PC-9 (cell line): ENCODE data around the gene GRAMD1C. TPM values are rescaled to one million over a fixed set of nuclear protein-coding genes. Genes with fewer than 3 reads are reported as not detected.

Experiments
- BruUV-seq: library from RNA; stranded (reverse); fragments of 400-500 nt; replicated peaks from 2 replicates; lab custom pipeline; 2021; lab: Mats Ljungman, UMichigan
- CTCF ChIA-PET: fragments of 300-600 bp; sonication (Branson Sonifier 250); formaldehyde crosslinking; loops from one replicate; lab custom pipeline; 2022; ENCODE audit warnings: antibody characterized with exemption; lab: Charles Lee
- POLR2A ChIA-PET: fragments of 300-600 bp; sonication (Branson Sonifier 250); formaldehyde crosslinking; loops from one replicate; lab custom pipeline; 2022; ENCODE audit warnings: antibody characterized with exemption; ENCODE audit not compliant: unreplicated experiment; lab: Charles Lee
- DNase-seq, 2 experiments: peaks; one replicate each; pipeline versions ENCODE4 v3.0.0 to v3.0.0-alpha.2; 2015 to 2022; ENCODE audit warnings: mixed read lengths in 1 of 2
- H2AFZ ChIP-seq: fragments of 200-600 bp; sonication (generic); 2 replicates; pipeline ENCODE4 v1.8.1; 2017; ENCODE audit warnings: antibody characterized with exemption
- H3F3A ChIP-seq: fragments of 200-600 bp; sonication (generic); 2 replicates; pipeline ENCODE4 v1.8.1; 2017; ENCODE audit warnings: antibody characterized with exemption, mild to moderate bottlenecking, low read depth; ENCODE audit not compliant: insufficient read depth
- H3K27ac ChIP-seq: fragments of 200-600 bp; sonication (generic); 2 replicates; pipeline ENCODE4 v1.6.1; 2016; ENCODE audit warnings: mixed run types
- H3K27me3 ChIP-seq: fragments of 200-600 bp; sonication (generic); 2 replicates; pipeline ENCODE4 v1.6.1; 2016; ENCODE audit warnings: low read depth, mixed run types; ENCODE audit not compliant: insufficient read depth
- H3K36me3 ChIP-seq: fragments of 200-600 bp; sonication (generic); 2 replicates; pipeline ENCODE4 v1.6.1; 2016; ENCODE audit warnings: low read depth, mixed run types
- H3K4me1 ChIP-seq: fragments of 200-600 bp; sonication (generic); replicated peaks from 2 replicates; pipeline ENCODE4 v1.6.1; 2016; ENCODE audit warnings: mixed run types; ENCODE audit not compliant: insufficient read depth
- H3K4me2 ChIP-seq: fragments of 200-600 bp; sonication (generic); 2 replicates; pipeline ENCODE4 v1.6.1; 2017; ENCODE audit warnings: mixed run types
- H3K4me3 ChIP-seq: fragments of 200-600 bp; sonication (generic); 2 replicates; pipeline ENCODE4 v1.6.1; 2016; ENCODE audit warnings: mixed run types
- H3K79me2 ChIP-seq: fragments of 200-600 bp; sonication (generic); 2 replicates; pipeline ENCODE4 v1.6.1; 2017; ENCODE audit warnings: low read depth, mixed run types
- H3K9me2 ChIP-seq: fragments of 200-600 bp; sonication (generic); 2 replicates; pipeline ENCODE4 v1.8.1; 2017; ENCODE audit warnings: mild to moderate bottlenecking; ENCODE audit not compliant: insufficient read depth
- H3K9me3 ChIP-seq: fragments of 200-600 bp; sonication (generic); 2 replicates; pipeline ENCODE4 v1.8.1; 2016; ENCODE audit warnings: low read depth; ENCODE audit not compliant: insufficient read depth
- H4K20me1 ChIP-seq: fragments of 200-600 bp; sonication (generic); 2 replicates; pipeline ENCODE4 v1.8.1; 2017; ENCODE audit not compliant: insufficient read depth
- CTCF ChIP-seq: fragments of 200-600 bp; sonication (generic); conservative IDR thresholded peaks from 2 replicates; pipeline ENCODE4 v1.6.1; 2017; ENCODE audit warnings: mixed run types, antibody characterized with exemption, mild to moderate bottlenecking, moderate library complexity
- EZH2 ChIP-seq: fragments of 200-600 bp; sonication (generic); IDR thresholded peaks from 2 replicates; pipeline ENCODE4 v1.8.0; 2017; ENCODE audit warnings: antibody characterized with exemption, low read depth
- intact Hi-C: fragments of 100-400 bp; cut with micrococcal nuclease; formaldehyde crosslinking; loops from one replicate; pipeline ENCODE4 v1.10.0; 2022; ENCODE audit not compliant: unreplicated experiment
- total RNA-seq: library from RNA; stranded (reverse); gene quantifications from 2 replicates; pipeline ENCODE4 v1.2.3, GENCODE V29; 2021

Gene GRAMD1C
- total RNA-seq, 1 experiment from 2014 or later: 14.7 TPM

- no peak overlapping the region for H3K4me3 ChIP-seq
- intact Hi-C loops: no loop called here
- H3K4me2 ChIP-seq: no peak overlapping the region
- H3K9me2 ChIP-seq: no peaks in the 10 kb centered on the region
- no peaks in the 10 kb centered on the region for H4K20me1 ChIP-seq
- CTCF ChIA-PET: no interaction called here
- H3K27ac ChIP-seq: no peak overlapping the region
- 0 out of 2 replicates have a peak, but pooled peaks cover 6% of the 10 kb centered on the region for H3K36me3 ChIP-seq
- H3K9me3 ChIP-seq: no peaks in the 10 kb centered on the region
- H3K27me3 ChIP-seq: no peaks in the 10 kb centered on the region
- no peak for TF ChIP-seq CTCF
- no peak for TF ChIP-seq EZH2
- no peak overlapping the region for H2AFZ ChIP-seq
- no TSS peak for BruUV-seq
- H3K79me2 ChIP-seq: no peaks in the 10 kb centered on the region
- H3F3A ChIP-seq: no peaks in the 10 kb centered on the region; the same call in 1 of the 2 replicates
- H3K4me1 ChIP-seq: no peaks in the 10 kb centered on the region; the same call in 1 of the 2 replicates
- DNase-seq: no peak
- POLR2A ChIA-PET: no interaction called here
Measured at GRCh38 chr3:113952921-113953320, 114.3 kb downstream of the GRAMD1C start.

- H3K9me2 ChIP-seq: no peaks in the 10 kb centered on the region
- H3K36me3 ChIP-seq: 0 out of 2 replicates have a peak, but pooled peaks cover 6% of the 10 kb centered on the region
- no peak for DNase-seq
- H3K4me2 ChIP-seq: no peak overlapping the region
- POLR2A ChIA-PET: no interaction called here
- no peaks in the 10 kb centered on the region for H3K79me2 ChIP-seq
- H3K27me3 ChIP-seq: no peaks in the 10 kb centered on the region
- intact Hi-C loops: no loop called here
- no peaks in the 10 kb centered on the region; the same call in 1 of the 2 replicates for H3F3A ChIP-seq
- no peak overlapping the region for H2AFZ ChIP-seq
- no peak overlapping the region for H3K4me3 ChIP-seq
- no peaks in the 10 kb centered on the region for H3K9me3 ChIP-seq
- H3K27ac ChIP-seq: no peak overlapping the region
- H3K4me1 ChIP-seq: no peaks in the 10 kb centered on the region; the same call in 1 of the 2 replicates
- BruUV-seq: no TSS peak
- TF ChIP-seq CTCF (no peak), EZH2 (no peak)
- CTCF ChIA-PET: no interaction called here
- no peaks in the 10 kb centered on the region for H4K20me1 ChIP-seq
Measured at GRCh38 chr3:113953677-113954076, 115.1 kb downstream of the GRAMD1C start.

- Histone ChIP-seq H3K27me3 (no peaks in the 10 kb centered on the region), H3K36me3 (0 out of 2 replicates have a peak, but pooled peaks cover 6% of the 10 kb centered on the region), H3K27ac (no peak overlapping the region), H2AFZ (no peak overlapping the region), H3K4me2 (no peak overlapping the region), H3K9me2 (no peaks in the 10 kb centered on the region), H3K9me3 (no peaks in the 10 kb centered on the region), H3F3A (no peaks in the 10 kb centered on the region; the same call in 1 of the 2 replicates), H3K4me3 (no peak overlapping the region), H3K4me1 (no peaks in the 10 kb centered on the region), H3K79me2 (no peaks in the 10 kb centered on the region), H4K20me1 (no peaks in the 10 kb centered on the region)
- ChIA-PET POLR2A (no interaction called here), CTCF (no interaction called here)
- intact Hi-C loops: no loop called here
- BruUV-seq: no TSS peak
- DNase-seq: no peak
- no peak for TF ChIP-seq CTCF
- TF ChIP-seq EZH2: no peak
Measured at GRCh38 chr3:113954091-113954685, 115.6 kb downstream of the GRAMD1C start.
